ENCODE measurements around the gene CLIC6.

Gene CLIC6

DNA sequence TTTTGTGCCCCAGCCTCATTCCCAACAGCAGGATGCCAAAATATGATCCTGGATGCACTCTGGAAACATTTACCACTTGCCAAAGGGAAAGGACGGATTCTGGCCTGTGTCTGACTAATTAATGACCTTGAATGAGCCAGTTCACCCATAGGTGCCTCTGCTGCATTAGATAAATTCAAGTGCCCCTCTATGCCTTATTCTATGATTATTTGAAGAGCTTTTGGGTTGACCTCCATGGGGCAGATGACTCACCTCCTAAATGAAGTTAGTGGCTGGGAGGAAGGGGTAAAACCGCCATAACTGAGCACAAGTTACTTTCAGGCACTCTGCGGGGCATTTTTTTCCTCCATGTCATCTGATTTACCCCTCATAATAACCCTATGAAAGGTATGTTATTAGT lies 98.1 kb downstream of the CLIC6 start:
- DNase-seq (ENCODE audit: low read depth in 2 of 2), result no peak

Data from stimulated activated CD4-positive, alpha-beta T cell treated with anti-CD3 and anti-CD28 coated beads, Interleukin-1b, Interleukin-23, amount 100 ng/mL, for 4 hours (primary cell).